ENCODE measurements around the gene SH2D4B. TPM values are rescaled to one million over a fixed set of nuclear protein-coding genes. Genes with fewer than 3 reads are reported as not detected.
A peak's percentile ranks its signal among the peaks of the same experiment; 100 is the strongest.

Gene SH2D4B
- total RNA-seq, 1 donor from 2014 or later: 0.07 TPM

DNA sequence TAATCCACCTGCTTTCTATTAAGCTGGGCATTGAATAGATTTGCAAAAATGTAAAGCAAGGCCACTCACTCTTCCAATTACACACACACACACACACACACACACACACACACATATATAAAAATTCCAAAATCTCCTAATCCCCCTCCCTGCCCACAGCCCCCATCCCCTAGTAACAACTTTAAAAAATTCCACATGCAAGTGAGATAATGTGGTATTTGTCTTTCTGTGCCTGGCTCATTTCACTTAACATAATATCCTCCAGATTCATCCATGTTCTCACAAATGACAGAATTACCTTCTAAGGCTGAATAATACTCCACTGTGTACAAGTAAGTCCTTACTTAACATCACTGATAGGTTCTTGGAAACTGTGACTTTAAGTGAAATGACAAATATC lies 24.2 kb downstream of the SH2D4B start:
- DNase-seq (ENCODE audit: low spot score): no peak
- Mint-ChIP-seq H3K36me3 (ENCODE audit: low read depth) (no peaks in the 10 kb centered on the region), H3K4me1 (ENCODE audit: low read depth) (no peaks in the 10 kb centered on the region), H3K9me3 (ENCODE audit: low read depth) (no peaks in the 10 kb centered on the region), H3K4me3 (ENCODE audit: unreplicated experiment) (no peak overlapping the region), H3K27me3 (ENCODE audit: low read depth) (peaks cover 8% of the 10 kb centered on the region), H3K27ac (ENCODE audit: unreplicated experiment) (no peak overlapping the region)
- no peak for TF ChIP-seq CTCF (IDR thresholded peaks at IDR 0.05)

DNA sequence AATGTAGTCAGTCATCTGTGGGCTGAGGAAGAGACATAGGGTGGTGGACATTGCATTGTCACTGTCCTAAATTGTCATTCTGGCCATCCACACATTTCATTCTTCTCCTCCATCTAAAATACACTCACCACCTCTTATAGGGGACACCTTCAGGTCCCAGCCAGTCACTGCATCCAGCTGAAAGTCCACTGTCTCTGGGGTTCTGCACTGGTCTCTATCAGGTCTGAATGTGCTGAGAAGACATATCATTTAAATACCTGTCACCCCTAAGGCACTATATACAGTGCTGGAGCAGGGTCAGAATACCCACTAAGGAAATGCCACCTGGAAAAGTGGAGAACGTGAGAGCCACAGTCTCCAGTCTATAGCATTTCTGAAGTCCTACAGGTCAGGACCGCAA lies 29.6 kb downstream of the SH2D4B start:
- Mint-ChIP-seq H3K27ac (ENCODE audit: unreplicated experiment) (no peak overlapping the region), H3K27me3 (ENCODE audit: low read depth) (peaks cover 17% of the 10 kb centered on the region), H3K9me3 (ENCODE audit: low read depth) (no peaks in the 10 kb centered on the region), H3K4me3 (ENCODE audit: unreplicated experiment) (no peak overlapping the region), H3K4me1 (ENCODE audit: low read depth) (no peaks in the 10 kb centered on the region), H3K36me3 (ENCODE audit: low read depth) (no peaks in the 10 kb centered on the region)
- no peak for DNase-seq (ENCODE audit: low spot score)
- TF ChIP-seq CTCF (IDR thresholded peaks at IDR 0.05): peak; percentile 17

DNA sequence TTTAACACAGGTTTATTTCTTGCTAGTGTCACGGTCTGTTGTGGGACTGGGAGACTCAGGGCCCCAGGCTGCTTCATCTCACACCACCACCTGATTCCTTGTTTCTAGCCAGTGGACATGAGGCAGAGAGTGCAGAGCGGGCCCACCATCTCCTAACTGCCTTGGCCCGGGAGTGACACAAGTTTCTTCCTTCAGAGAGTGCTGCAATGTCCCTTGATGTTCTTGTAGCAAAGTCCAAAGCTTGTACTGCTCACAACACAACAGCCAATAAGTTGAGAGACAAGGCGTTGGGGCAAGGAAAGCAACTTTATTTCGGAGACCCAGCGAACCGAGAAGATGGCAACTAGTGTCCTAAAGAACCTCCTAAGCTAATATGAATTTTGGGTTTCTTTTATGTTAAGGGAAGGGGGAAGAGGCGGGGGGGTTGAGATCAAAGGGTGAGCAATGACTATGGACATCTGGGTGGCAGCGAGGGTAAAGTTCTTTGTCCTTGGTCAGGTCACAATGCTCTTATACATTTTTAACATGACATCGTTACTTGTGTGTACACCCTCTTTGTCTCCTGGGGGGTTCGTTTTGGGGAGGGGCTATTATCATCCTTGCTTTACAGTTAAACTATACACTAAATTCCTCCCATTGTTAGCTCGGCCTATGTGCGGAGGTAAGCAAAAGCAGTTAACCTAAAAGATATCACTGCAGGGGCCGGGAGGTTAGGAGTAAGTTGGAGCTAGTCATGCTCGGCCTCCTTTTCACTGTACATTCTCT lies 31.6 kb downstream of the SH2D4B start:
- TF ChIP-seq CTCF (IDR thresholded peaks at IDR 0.05): no peak
- H3K9me3 Mint-ChIP-seq (ENCODE audit: low read depth): no peaks in the 10 kb centered on the region
- H3K4me1 Mint-ChIP-seq (ENCODE audit: low read depth): no peaks in the 10 kb centered on the region
- no peak overlapping the region for H3K4me3 Mint-ChIP-seq (ENCODE audit: unreplicated experiment)
- H3K27me3 Mint-ChIP-seq (ENCODE audit: low read depth): peaks cover 14% of the 10 kb centered on the region
- H3K27ac Mint-ChIP-seq (ENCODE audit: unreplicated experiment): no peak overlapping the region
- H3K36me3 Mint-ChIP-seq (ENCODE audit: low read depth): no peaks in the 10 kb centered on the region
- no peak for DNase-seq (ENCODE audit: low spot score)

- Mint-ChIP-seq H3K9me3 (ENCODE audit: low read depth) (no peaks in the 10 kb centered on the region), H3K36me3 (ENCODE audit: low read depth) (no peaks in the 10 kb centered on the region), H3K4me3 (ENCODE audit: unreplicated experiment) (no peak overlapping the region), H3K27me3 (ENCODE audit: low read depth) (peaks cover 13% of the 10 kb centered on the region), H3K27ac (ENCODE audit: unreplicated experiment) (no peak overlapping the region), H3K4me1 (ENCODE audit: low read depth) (no peaks in the 10 kb centered on the region)
- DNase-seq (ENCODE audit: low spot score): no peak
- no peak for TF ChIP-seq CTCF (IDR thresholded peaks at IDR 0.05)
These were observed 33.6 kb downstream of the SH2D4B start for GRCh38 chr10:80571352-80571751.

DNA sequence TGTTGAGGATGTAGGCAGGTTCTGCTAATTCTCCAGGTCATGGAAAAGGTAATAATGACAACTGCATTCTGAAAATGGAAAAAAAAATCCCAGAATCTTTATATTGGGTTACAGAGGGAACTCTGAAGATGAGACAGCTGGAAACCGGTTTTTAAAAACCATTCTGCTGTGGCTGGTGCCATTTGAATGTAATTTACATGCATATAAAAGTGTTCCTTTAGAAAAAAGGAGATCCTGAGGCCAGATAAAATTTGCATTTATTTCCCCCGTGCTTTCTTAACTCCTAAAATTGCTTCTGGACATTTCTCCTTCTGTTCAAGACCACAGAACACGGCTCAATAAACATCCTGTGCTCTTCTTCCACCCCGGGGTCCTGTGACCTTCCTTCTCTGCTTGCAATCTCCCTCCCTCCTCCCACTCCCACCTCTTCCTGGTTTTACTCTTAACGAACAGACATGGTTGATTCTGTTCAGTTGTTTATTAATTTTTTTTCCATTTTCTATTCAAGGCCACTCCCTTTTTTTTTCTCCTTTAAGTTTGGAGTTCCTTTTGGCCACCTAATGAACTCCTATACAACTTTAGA lies 41.6 kb downstream of the SH2D4B start:
- Mint-ChIP-seq H3K9me3 (ENCODE audit: low read depth) (peaks cover 5% of the 10 kb centered on the region), H3K4me1 (ENCODE audit: low read depth) (peaks cover 9% of the 10 kb centered on the region), H3K4me3 (ENCODE audit: unreplicated experiment) (no peak overlapping the region), H3K27ac (ENCODE audit: unreplicated experiment) (no peak overlapping the region), H3K27me3 (ENCODE audit: low read depth) (peaks cover 16% of the 10 kb centered on the region), H3K36me3 (ENCODE audit: low read depth) (no peaks in the 10 kb centered on the region)
- TF ChIP-seq CTCF (IDR thresholded peaks at IDR 0.05): no peak
- no peak for DNase-seq (ENCODE audit: low spot score)
